PFSK-1 (cell line): ENCODE measurements around the gene CYTH4.

Experiments
- FOXP2 ChIP-seq: optimal IDR thresholded peaks from 2 replicates; pipeline ENCODE3; 2011; ENCODE audit warnings: borderline replicate concordance, control low read depth, inconsistent platforms; ENCODE audit not compliant: insufficient read depth; ENCODE audit errors: extremely low read length, extremely low read depth
- POLR2AphosphoS5 ChIP-seq: IDR thresholded peaks from 2 replicates; pipeline ENCODE4 v1.6.1; 2012; ENCODE audit warnings: low read depth, mild to moderate bottlenecking, control low read depth, low read length, moderate library complexity
- SIN3A ChIP-seq: IDR thresholded peaks from 2 replicates; pipeline ENCODE4 v1.6.1; 2012; ENCODE audit warnings: mild to moderate bottlenecking, low read length, moderate library complexity, borderline replicate concordance; ENCODE audit not compliant: insufficient read depth
- TAF1 ChIP-seq: IDR thresholded peaks from 2 replicates; pipeline ENCODE4 v1.6.1; 2012; ENCODE audit warnings: low read length, control low read depth, borderline replicate concordance; ENCODE audit not compliant: insufficient read depth
- TF ChIP-seq, protein P1 (sequence below), 2 experiments: IDR thresholded peaks; 2 replicates each; pipeline versions ENCODE4 v1.6.1 to v1.8.0; 2011 to 2012; ENCODE audit warnings: low read depth in 2 of 2, low read length in 2 of 2, control low read depth in 1 of 2, inconsistent platforms in 1 of 2, mild to moderate bottlenecking in 1 of 2, moderate library complexity in 1 of 2; ENCODE audit not compliant: insufficient read depth in 1 of 2

CYTH4 gene

DNA sequence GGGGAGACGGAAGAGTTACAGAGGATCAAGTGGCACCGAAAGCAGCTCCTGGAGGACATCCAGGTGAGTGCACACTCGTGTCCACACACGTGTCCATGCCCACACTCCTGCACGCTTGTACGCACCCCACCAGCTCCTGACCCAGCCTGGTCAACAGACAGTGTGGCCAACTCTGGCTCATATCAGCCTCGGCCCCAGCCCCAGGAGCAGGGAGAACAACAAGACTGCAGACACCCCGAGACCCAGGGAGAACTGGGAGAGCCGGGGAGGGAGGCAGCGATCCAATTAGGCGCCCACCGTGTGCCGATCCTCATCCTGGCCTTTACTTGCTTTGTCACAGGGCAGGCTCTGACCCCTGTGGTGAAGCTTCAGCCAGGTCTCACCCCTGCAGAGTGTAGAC lies 10.3 kb downstream of the CYTH4 start:
- TF ChIP-seq TAF1, result no peak
- no peak for TF ChIP-seq SIN3A
- TF ChIP-seq POLR2AphosphoS5, result no peak
- TF ChIP-seq, protein P1, sequence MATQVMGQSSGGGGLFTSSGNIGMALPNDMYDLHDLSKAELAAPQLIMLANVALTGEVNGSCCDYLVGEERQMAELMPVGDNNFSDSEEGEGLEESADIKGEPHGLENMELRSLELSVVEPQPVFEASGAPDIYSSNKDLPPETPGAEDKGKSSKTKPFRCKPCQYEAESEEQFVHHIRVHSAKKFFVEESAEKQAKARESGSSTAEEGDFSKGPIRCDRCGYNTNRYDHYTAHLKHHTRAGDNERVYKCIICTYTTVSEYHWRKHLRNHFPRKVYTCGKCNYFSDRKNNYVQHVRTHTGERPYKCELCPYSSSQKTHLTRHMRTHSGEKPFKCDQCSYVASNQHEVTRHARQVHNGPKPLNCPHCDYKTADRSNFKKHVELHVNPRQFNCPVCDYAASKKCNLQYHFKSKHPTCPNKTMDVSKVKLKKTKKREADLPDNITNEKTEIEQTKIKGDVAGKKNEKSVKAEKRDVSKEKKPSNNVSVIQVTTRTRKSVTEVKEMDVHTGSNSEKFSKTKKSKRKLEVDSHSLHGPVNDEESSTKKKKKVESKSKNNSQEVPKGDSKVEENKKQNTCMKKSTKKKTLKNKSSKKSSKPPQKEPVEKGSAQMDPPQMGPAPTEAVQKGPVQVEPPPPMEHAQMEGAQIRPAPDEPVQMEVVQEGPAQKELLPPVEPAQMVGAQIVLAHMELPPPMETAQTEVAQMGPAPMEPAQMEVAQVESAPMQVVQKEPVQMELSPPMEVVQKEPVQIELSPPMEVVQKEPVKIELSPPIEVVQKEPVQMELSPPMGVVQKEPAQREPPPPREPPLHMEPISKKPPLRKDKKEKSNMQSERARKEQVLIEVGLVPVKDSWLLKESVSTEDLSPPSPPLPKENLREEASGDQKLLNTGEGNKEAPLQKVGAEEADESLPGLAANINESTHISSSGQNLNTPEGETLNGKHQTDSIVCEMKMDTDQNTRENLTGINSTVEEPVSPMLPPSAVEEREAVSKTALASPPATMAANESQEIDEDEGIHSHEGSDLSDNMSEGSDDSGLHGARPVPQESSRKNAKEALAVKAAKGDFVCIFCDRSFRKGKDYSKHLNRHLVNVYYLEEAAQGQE (IDR thresholded peaks at IDR 0.05; ENCODE audit: insufficient read depth in 1 of 2, low read depth in 2 of 2, low read length in 2 of 2), result no peak
- no peak for TF ChIP-seq FOXP2

DNA sequence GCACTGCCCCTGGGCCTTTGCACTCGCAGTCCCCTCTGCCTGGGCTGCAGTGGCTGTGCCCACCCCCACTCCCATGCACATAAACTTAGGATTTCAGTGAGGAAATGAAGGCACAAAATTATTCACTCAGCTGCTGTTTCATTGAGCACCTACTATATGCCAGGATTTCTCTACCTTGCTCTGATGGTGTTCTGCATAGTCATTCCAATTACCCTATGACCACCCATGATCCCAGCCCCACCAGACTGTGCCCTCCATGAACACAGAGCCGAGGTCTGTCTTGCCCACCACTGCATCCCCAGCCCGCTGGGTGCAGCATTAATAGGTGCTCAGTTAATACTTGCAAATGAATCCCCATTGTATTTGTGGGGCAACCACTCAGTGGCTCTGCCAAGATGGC lies 10.9 kb downstream of the CYTH4 start:
- no peak for TF ChIP-seq POLR2AphosphoS5
- TF ChIP-seq FOXP2, result no peak
- TF ChIP-seq, protein P1 (IDR thresholded peaks at IDR 0.05; ENCODE audit: insufficient read depth in 1 of 2, low read depth in 2 of 2, low read length in 2 of 2), result no peak
- no peak for TF ChIP-seq SIN3A
- TF ChIP-seq TAF1, result no peak

DNA sequence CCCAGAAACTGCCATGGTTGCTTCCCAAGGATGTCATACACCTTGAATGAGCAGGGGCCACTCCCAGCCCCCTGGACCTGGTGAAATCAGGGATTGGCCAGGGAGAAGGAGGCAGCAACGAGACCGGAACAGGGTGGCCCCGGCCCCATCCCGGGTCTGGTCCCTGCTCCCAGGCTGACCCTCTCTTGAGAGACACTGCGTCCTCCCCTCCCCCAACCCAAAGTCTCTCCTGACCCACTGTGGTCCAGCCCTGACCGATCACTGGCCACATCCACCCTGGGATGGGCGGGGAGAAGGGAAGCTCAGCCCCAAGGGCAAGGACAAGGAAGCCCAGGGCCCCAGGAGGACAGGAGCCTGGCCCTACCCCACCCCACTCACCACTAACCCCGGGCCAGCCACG lies 12.4 kb downstream of the CYTH4 start:
- TF ChIP-seq TAF1, result no peak
- no peak for TF ChIP-seq POLR2AphosphoS5
- TF ChIP-seq FOXP2, result no peak
- no peak for TF ChIP-seq SIN3A
- TF ChIP-seq, protein P1 (IDR thresholded peaks at IDR 0.05; ENCODE audit: insufficient read depth in 1 of 2, low read depth in 2 of 2, low read length in 2 of 2), result no peak

DNA sequence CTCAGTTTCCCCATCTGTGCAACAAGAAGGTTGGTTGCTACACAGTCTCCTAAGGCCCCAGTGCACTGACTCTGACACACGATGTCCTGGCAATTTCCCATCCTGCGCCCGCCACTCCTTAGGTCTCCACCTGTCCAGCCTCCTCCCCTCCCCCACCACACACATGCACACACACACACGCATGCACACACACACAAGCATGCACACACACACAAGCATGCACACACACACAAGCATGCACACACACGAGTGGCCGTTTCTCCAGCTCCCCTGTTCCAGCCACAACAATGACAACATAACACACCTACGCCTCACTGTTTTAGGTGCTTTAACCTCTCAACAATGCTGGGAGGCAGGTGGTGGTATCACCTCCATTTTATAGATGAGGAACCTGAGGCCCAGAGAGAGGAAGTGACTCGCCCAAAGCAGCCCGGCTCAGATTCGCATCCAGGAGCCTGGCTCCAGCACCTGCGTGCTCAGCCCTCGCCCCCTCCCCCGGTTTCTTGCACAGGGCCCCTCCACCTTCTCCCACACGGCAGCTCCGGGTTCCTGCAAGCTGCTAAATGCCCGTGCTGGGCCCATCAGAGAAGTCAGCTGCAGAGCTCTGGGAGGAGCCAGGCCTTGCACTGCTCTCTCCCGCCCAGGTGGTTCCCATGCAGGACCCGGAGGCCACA lies 13.0 kb downstream of the CYTH4 start:
- TF ChIP-seq POLR2AphosphoS5 (no peak), FOXP2 (no peak), SIN3A (no peak), TAF1 (no peak)
- TF ChIP-seq, protein P1 (IDR thresholded peaks at IDR 0.05; ENCODE audit: insufficient read depth in 1 of 2, low read depth in 2 of 2, low read length in 2 of 2), result no peak

DNA sequence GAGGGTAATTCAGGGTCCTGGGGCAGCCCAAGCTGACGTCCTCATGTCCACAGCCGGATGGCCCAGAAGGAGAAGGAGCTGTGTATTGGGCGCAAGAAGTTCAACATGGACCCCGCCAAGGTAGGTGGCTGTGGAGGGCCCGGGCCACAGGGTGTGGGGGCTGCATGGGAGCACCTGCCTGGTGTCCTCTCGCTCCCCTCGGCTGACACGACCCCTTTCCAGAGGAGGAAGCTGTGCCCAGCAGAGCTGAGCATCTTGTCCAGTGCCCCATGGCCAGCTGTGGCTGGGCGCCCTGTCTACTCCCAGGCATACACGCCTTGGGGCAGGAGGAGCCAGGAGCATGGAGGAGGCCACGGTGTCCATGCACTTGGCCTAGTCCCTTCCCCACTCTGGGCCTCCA lies 13.6 kb downstream of the CYTH4 start:
- TF ChIP-seq, protein P1 (IDR thresholded peaks at IDR 0.05; ENCODE audit: insufficient read depth in 1 of 2, low read depth in 2 of 2, low read length in 2 of 2), result no peak
- no peak for TF ChIP-seq POLR2AphosphoS5
- TF ChIP-seq FOXP2, result no peak
- TF ChIP-seq SIN3A, result no peak
- no peak for TF ChIP-seq TAF1
